Stimulated activated CD8-positive, alpha-beta memory T cell treated with anti-CD3 and anti-CD28 coated beads, Interleukin-7, amount 100 ng/mL, for 1 hour (primary cell): ENCODE data around the gene PSME3IP1.
"Not testable (repeated sequence)": the region's sequence is repeated elsewhere in the genome, so short reads cannot be mapped to it uniquely, and the experiment has no call there.

Experiments
- DNase-seq, 2 donors: peaks; one replicate each; pipeline ENCODE4 v3.0.0-alpha.2; 2020; ENCODE audit warnings: low read depth in 2 of 2

PSME3IP1 gene

DNA sequence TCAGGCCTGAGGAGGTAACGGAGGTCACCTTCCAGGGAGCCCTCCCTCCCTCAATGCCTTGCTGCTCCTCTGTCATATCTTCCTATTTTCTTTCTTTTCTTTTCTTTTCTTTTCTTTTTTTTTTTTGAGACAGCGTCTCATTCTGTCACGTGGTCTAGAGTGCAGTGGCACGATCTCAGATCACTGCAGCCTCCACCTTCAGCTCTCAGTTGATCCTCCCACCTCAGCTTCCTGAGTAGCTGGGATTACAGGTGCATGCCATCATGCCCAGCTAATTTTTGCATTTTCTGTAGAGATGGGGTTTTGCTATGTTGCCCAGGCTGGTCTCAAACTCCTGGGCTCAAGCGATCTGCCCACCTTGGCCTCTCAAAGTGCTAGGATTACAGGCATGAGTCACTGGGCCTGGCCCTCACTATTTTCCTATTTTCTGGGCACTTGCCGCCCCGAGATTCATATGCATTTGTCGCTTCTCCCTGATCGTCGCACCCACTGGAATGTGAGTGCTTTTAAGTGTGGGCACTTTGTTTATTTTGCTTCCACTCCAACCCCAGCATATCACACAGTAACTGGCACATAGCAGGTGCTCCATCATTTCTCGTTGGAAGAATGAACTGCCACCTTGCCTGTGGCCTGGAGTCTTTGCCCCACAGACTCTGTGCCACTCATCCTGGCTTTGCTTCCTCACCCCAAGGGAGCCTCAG, 61.7 kb downstream of the PSME3IP1 start:
- DNase-seq = no peak

DNA sequence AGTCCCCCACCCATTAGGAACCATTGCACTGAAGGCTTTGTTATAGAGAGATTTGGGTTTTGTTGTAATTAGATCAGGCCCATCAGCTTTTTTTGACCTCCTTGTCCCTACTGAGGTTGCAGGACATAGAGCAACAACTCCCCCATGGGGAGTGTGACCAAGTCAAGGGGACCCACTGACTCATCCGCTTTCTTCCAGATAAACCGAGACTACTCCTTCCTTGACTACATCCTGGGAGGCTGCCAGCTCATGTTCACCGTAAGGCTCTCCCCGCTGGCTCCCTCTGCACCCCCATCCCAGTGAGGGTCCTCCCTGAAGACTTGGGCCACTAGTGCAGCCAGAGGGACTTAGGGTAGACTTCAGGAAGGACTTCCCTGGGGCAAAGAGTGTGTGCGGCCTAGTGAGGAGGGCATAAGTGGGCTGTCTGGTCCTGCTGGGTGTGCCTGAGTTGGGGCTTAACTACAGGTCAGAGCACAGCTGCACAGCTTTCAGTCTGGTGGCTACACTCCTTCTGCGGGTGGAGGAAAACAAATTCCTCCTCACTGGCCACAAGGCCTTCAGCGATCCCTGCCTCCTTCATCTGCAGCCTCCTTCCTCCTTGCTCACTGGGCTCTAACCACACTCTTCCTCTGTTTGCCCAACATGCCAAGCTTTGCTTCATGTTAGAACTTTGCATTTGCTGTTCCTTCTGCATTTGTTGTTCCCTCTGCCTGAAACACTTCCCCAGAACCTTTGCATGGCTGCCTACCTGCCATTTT, 62.4 kb downstream of the PSME3IP1 start:
- no peak for DNase-seq

DNA sequence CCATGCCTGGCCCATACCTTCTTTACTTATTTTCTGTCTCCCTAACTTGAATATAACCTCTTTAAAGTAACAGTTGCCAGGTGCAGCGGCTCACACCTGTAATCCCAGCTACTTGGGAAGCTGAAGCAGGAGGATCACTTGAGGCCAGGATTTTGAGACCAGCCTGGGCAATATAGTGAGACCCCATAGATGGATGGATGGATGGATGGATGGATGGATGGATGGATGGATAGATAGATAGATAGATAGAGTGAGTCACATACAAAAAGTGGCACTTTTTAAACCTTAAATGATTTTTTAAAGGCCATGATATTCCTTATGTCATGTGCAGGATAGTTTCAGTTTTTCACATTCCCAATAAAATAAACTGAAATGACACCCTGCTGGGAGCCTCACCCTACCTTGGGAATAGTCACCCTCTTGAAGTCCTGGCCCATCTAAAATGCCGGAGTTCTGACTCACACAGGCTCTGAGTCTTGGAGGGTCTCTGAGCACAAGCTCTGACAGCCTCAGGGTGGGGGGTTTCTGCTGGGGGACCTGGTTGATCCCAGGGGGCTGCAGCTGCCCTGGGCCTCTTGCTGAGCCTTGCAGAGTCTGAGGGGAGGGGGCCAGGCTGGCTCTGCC, 67.3 kb downstream of the PSME3IP1 start:
- DNase-seq = no peak

DNA sequence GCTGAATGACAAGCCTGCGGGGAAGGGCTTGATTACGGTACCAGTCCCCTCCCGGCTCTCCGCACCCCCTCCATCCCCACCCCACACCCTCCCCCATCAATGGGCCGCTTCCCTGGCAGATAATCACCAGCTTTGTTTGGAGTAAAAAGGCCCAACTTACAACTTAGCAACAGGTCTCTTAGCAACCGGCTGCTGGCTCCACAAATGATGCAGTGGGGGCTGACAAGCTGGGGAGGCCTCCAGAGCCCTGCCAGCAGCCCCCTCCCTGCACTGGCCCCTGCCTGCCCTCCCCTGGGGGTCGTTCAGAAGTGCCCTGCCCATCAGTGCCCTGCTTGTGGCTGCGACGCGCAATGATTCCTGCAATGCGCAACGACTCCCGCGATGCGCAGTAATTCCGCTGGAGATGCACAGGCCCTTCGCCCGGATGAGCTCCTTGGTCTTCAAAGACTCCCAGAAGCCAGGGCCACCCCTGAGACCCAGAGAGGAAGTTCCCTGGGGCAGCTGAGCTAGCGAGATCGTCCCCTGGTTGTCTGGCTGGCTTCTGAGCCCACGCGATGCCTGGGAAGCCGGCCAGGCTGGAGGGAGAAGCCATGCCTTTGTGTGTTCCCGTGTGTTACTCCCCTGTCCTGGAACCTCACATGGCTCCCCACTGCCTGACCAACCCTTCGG, 70.2 kb downstream of the PSME3IP1 start:
- no peak for DNase-seq

DNA sequence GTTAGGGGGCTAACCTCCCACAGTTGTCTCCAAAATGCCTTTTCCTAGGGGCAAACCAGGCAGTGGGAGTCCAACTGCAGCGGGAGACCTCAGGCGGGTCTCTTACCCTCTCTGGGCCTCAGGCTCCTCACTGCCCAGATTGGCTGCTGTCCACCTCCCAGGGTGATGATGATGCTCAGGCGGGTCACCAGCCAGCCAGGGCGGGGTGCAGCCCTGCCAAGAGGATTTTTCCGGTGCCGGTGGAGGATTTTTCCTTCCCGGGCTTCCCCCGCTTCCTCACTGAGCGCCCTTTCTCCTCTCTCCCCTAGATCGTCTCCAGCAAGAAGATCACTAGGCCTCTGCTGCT, 70.7 kb downstream of the PSME3IP1 start:
- no peak for DNase-seq

DNA sequence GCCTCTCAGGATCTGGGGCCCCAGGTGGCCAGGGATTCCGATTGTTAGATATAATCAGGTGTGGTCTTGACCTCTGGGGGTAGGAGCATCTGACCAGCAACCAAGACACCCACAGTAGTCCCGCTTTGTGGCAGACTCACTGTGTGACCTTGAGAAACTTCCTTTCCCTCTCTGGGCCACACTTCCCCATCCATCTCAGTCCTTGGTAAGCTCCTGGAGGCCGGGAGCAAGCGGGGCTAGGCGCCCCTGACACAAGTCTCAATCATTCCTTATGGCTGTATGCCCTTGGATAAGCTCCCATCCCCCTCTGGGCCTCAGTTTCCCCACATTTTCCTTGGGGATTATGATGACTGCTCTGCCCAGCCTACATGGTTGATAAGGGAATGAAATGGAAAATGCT, 72.2 kb downstream of the PSME3IP1 start:
- no peak for DNase-seq

DNA sequence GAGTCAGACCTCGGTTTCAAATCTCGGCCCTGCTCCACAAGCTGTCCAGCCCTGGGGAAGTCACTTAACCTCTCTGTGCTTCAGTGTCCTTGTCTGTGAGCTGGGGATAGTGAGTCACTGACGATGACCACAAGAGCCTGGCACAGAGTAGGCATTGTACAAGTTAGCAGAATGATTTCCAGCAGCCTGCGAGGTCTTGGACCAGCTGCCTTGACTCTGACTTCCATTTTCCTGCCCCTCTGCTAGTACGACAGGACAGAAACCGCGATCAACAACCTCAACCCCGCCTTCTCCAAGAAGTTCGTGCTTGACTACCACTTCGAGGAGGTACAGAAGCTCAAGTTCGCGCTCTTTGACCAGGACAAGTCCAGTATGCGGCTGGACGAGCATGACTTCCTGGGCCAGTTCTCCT, 72.8 kb downstream of the PSME3IP1 start:
- DNase-seq = no peak

DNA sequence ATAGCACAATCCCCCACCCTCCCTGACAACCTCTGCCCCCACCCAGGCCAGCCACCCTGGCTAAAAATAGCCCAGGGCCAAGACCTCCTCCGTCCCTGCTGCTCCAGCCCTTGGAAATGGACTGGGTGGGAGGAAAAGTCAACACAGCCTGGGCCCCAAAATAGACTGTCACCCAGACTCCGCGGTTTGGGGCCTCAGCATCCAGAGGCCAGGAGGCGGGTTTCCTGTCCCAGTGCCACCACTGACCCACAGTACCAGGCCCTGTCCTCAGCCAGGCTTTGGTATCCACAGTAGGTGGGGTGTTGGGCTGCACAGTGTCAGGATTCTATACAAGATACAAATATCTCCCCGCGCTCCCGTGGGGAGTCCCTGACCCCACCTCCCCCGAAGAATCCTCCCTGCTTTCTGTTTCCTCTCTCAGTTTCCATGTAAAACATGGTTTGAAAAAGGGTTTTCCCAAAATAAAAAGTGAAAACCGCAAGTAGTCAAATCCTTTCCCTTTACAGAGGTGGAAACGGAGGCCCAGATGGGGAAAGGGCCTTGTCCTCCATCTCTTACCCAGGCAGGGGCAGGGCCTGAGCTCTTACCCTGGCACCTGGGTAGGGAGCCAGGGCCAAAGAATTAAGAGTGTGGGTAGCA, 73.3 kb downstream of the PSME3IP1 start:
- no peak for DNase-seq

DNA sequence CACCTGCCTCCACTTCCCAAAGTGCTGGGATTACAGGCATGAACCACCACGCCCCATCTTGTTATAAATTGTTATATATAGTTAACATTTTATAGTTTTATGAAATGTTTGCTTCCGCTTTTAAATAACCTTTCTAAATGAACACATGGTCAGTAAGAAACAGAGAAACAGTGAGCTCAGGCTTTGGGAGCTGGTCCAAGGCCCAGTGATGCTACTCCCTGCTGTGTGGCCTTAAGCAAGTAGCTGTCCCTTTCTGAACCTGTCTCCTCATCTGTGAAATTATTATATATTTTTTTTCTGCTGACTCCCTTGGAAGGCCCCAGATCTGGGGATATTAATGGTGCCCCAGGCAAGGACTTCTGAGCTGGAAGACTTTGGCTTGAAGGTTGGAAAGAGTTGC, 74.4 kb downstream of the PSME3IP1 start:
- no peak for DNase-seq

DNA sequence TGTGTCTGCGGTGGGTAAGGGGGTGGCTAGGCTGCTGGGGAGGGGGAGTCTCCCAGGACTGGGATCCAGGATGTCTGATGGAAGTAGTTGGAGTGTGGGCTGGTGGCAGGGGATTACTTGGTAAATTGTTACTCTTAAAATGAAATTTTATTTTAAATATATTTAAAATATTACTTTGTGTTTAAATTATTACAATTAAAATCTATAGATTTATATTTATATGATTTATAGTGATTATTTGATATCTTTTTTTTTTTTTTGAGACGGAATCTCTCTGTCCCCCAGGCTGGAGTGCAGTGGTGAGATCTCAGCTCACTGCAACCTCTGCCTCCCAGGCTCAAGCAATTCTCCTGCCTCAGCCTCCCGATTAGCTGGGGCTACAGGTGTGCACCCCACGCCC, 74.9 kb downstream of the PSME3IP1 start:
- no peak for DNase-seq

DNA sequence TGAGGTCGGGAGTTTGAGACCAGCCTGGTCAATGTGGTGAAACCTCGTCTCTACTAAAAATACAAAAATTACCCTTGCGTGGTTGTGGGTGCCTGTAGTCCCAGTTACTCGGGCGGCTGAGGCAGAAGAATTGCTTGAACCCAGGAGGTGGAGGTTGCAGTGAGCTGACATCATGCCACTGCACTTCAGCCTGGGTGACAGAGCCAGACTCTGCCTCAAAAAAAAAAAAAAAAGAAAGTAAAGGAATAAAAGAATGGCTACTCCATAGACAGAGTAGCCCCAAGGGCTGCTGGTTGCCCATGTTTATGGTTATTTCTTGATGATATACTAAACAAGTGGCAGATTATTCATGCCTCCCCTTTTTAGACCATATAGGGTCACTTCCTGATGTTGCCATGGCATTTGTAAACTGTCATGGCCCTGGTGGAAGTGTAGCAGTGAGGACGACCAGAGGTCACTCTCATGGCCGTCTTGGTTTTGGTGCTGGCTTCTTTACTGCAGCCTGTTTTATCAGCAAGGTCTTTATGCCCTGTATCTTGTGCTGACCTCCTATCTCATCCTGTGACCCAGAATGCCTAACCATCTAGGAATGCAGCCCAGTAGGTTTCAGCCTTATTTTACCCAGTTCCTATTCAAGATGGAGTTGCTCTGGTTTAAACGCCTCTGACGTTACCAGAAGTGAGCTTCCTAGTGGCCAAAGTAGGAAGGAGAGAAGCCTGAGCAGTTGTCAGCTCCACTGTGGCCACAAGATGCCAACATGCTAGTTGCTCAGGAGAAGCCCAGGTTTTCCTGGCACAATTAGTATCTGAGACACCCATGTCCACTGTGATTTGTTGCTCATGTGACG, 76.4 kb downstream of the PSME3IP1 start:
- DNase-seq = not testable (repeated sequence)

DNA sequence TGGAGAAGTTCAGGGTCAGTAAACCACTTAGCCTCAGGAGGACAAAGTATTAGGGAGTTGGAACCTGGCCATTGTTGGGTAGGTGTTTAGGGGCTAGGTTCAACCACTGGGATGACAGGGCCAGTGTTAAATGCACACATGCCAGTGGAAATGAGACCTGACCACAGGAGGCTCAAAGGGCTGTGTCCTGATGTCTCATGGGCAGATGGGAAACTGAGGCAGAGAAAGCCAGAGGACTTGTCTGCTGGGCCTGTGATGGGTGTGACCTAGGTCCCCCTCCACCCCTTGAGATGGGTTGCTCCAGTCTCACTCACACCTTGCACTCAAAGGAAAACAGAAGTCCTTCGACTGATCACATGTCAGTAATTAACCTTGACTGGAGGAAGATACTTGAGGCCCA, 77.4 kb downstream of the PSME3IP1 start:
- DNase-seq = no peak

DNA sequence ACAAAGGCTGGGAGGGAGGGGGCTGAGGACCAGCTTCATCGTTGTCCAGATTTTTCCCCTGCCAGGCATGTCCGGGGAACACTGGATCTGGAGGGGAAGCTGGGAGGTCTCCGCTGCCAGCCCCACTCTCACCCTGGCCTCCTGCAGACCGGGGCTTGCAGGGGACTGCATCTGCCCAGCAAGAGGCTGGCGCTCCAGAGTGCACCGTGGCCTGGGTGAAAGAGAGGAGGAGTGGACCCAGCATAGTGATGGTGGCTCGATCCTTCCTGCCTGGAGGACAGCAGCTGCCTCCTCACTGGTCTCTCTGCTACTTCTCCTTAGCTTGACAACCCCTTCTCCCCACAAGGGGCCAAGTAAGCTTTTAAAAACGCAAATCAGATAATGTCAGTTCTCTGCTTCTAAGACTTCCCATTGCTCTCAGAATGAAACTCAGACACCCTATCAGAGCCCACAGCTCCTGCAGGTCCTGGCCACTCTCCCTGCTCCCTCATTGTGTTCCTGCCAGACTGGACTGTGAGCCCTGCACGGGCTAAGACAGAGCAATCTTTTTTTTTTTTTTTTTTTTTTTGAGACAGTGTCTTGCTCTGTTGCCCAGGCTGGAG, 78.4 kb downstream of the PSME3IP1 start:
- no peak for DNase-seq

DNA sequence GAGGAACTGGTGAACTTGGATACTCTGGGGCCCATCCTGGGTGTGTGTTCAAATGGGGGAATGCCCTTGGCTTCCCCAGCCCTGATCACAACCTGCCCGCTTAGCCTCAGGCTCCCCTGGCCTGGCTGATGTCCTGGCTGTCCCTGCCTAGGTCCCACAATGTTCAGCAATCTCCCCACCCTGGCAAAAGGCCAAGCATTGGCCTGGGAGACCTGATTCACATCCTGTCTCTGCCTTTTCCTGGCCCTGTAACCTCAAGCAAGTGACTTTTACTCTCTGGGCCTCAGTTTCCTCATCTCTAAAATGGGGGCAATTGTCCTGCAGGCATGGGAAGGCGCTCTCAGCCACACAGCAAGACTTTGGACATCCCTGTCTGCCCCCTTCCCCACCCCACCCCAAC, 79.1 kb downstream of the PSME3IP1 start:
- no peak for DNase-seq

DNA sequence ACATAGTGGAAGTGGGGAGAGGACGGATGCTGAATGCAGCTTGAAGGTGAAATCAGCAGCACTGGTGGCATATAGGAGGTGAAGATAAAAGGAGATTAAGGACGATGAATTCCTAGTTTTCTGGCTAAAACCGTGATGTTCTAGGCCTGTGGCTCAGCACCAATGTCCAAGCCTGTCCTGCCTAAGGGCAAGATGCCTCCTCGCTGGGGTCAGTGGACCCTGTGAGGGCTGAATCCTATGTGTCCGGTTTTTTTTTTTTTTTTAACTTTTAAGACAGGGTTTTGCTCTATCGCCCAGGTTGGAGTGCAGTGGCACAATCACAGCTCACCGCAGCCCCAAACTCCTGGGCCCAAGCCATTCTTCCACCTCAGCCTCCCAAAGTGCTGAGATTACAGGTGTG, 80.7 kb downstream of the PSME3IP1 start:
- DNase-seq = no peak

DNA sequence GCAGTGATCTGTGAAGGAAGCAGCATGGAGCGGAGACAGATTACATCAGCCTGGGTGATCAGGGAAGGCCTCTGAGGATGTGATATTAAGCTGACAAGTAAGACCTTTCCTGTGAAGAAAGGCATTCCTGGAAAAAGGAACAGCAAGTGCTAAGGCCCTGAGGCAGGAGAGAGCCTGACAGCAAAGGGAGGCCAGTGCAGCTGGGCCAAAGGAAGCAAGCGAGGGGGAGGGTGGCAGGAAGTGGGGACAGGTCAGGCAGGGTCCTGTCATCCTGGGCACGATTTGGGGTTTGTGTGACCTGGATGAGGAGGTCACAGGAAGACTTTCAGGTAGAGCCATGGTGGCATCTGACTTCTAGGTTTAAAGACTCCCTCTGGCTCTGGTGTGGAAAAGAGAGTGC, 81.1 kb downstream of the PSME3IP1 start:
- no peak for DNase-seq

DNA sequence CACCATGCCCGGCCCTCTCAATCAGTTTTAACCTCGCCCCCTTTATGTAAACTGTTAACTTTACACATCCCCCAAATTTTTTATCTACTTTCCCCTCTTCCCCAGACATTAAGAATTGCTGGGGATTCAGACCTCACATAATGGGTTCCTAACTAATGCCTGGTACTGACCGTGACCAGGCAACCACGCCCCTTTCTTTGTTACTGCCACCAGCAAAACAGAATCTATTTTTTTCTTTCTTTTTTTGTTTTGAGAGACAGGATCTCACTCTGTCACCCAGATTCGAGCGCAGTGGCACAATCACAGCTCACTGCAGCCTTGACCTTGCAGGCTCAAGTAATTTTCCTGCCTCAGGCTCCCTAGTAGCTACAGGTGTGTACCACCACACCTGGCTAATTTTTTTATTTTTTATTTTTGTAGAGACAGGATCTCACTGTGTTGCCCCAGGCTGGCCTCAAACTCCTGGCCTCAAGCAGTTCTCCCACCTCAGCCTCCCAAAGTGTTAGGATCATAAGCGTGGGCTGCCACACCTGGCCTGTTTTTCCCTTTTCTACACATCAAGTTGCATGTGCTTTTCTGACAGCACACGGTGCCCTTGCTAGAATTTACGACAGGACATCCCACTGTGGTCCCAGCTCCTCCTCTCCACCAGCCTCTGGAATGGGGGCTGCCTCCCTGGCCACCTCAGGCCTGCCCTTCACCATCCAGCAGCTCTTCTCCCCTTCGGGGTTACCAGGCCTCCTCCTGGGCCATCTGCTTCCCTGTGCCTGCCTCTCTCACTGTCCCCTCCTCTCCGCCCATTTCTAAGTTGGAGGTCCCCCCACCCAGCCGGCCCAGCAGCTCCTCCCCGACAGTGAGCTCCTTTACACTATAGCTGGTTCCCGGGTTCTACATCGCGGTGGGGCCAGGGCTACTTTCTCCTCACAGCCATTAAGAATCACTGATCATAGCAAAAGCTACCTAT, 82.7 kb downstream of the PSME3IP1 start:
- DNase-seq = no peak
